ENCODE measurements around the gene KRT26.

- TF ChIP-seq, protein P1, sequence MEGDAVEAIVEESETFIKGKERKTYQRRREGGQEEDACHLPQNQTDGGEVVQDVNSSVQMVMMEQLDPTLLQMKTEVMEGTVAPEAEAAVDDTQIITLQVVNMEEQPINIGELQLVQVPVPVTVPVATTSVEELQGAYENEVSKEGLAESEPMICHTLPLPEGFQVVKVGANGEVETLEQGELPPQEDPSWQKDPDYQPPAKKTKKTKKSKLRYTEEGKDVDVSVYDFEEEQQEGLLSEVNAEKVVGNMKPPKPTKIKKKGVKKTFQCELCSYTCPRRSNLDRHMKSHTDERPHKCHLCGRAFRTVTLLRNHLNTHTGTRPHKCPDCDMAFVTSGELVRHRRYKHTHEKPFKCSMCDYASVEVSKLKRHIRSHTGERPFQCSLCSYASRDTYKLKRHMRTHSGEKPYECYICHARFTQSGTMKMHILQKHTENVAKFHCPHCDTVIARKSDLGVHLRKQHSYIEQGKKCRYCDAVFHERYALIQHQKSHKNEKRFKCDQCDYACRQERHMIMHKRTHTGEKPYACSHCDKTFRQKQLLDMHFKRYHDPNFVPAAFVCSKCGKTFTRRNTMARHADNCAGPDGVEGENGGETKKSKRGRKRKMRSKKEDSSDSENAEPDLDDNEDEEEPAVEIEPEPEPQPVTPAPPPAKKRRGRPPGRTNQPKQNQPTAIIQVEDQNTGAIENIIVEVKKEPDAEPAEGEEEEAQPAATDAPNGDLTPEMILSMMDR (optimal IDR thresholded peaks at IDR 0.05 in 1 of 3, IDR thresholded peaks at IDR 0.05 in 1 of 3, conservative IDR thresholded peaks at IDR 0.05 in 1 of 3; ENCODE audit: extremely low read depth in 1 of 3, insufficient read depth in 2 of 3, low read length in 3 of 3) = no peak
- no peak for TF ChIP-seq EZH2 (IDR thresholded peaks at IDR 0.05; ENCODE audit: low read length)
Observed at GRCh38 chr17:40800381-40800780, 28.4 kb upstream of the KRT26 start.

Data from keratinocyte (primary cell).